NT2/D1 (cell line): Measurements from ENCODE around the gene RANBP17.

ENCODE experiments used
- DNase-seq: peaks from one replicate; pipeline ENCODE4 v3.0.0-alpha.2; 2011; ENCODE audit warnings: low read depth, low spot score
- H3K27me3 ChIP-seq: 2 replicates; pipeline ENCODE4 v1.6.0; 2011; ENCODE audit warnings: mild to moderate bottlenecking; ENCODE audit not compliant: insufficient read length, insufficient read depth
- H3K36me3 ChIP-seq: 2 replicates; pipeline ENCODE4 v1.6.1; 2011; ENCODE audit warnings: mild to moderate bottlenecking, low read length, mixed read lengths; ENCODE audit not compliant: insufficient read depth, insufficient read length
- H3K4me1 ChIP-seq: 2 replicates; pipeline ENCODE4 v1.5.1; 2011; ENCODE audit not compliant: insufficient read depth, insufficient read length
- H3K4me3 ChIP-seq: 2 replicates; pipeline ENCODE4 v1.5.1; 2011; ENCODE audit warnings: low read depth; ENCODE audit not compliant: insufficient read length
- H3K9ac ChIP-seq: 2 replicates; pipeline ENCODE4 v1.6.0; 2011; ENCODE audit warnings: low read depth; ENCODE audit not compliant: insufficient read length
- H3K9me3 ChIP-seq: 2 replicates; pipeline ENCODE4 v1.5.1; 2011; ENCODE audit warnings: mild to moderate bottlenecking, low read length; ENCODE audit not compliant: insufficient read depth
- SUZ12 ChIP-seq: IDR thresholded peaks from 2 replicates; pipeline ENCODE4 v1.6.1; 2011; ENCODE audit not compliant: insufficient read length, insufficient read depth; ENCODE audit errors: extremely low read depth
- YY1 ChIP-seq: IDR thresholded peaks from 2 replicates; pipeline ENCODE4 v1.6.1; 2011; ENCODE audit not compliant: insufficient read length, insufficient read depth
- ZNF274 ChIP-seq: IDR thresholded peaks from 2 replicates; pipeline ENCODE4 v1.6.1; 2011; ENCODE audit warnings: mild to moderate bottlenecking, low read depth, low read length

RANBP17 gene

GRCh38 chr5:171121638-171122037, 259.8 kb downstream of the RANBP17 start:
- no peaks in the 10 kb centered on the region for H3K4me1 ChIP-seq
- DNase-seq = no peak
- no peaks in the 10 kb centered on the region for H3K27me3 ChIP-seq
- TF ChIP-seq SUZ12 = no peak
- no peak for TF ChIP-seq YY1
- TF ChIP-seq ZNF274 = no peak
- H3K36me3 ChIP-seq = peaks cover 2% of the 10 kb centered on the region
- no peak overlapping the region for H3K4me3 ChIP-seq
- H3K9ac ChIP-seq = no peak overlapping the region
- H3K9me3 ChIP-seq = no peaks in the 10 kb centered on the region

GRCh38 chr5:171122372-171122771, 260.6 kb downstream of the RANBP17 start:
- no peak for TF ChIP-seq SUZ12
- TF ChIP-seq YY1 = no peak
- no peak for TF ChIP-seq ZNF274
- no peak overlapping the region for H3K9ac ChIP-seq
- peaks cover 2% of the 10 kb centered on the region for H3K36me3 ChIP-seq
- H3K4me3 ChIP-seq = no peak overlapping the region
- DNase-seq = no peak
- no peaks in the 10 kb centered on the region for H3K4me1 ChIP-seq
- H3K9me3 ChIP-seq = no peaks in the 10 kb centered on the region
- H3K27me3 ChIP-seq = no peaks in the 10 kb centered on the region

DNA sequence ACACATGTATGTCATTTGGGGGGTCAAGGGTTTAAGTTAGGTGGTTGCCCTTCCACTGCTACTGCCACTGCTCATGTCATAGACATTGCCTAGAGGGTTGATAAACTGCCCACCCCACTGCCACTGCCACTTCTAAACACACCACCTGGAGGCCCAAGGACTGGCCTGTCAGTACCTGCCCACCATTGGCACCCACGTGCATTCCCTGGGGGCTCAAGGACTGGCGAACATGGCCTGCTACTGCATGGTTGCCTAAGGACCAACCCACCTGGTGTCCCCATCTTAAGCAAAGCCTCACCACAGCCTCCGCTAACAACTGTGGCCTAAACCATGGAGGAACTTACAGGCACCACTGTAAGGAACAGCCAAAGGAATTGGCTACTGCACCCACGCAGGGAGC, 261.6 kb downstream of the RANBP17 start:
- H3K4me3 ChIP-seq = no peak overlapping the region
- H3K36me3 ChIP-seq = peaks cover 2% of the 10 kb centered on the region
- no peaks in the 10 kb centered on the region for H3K9me3 ChIP-seq
- TF ChIP-seq ZNF274 (no peak), SUZ12 (no peak), YY1 (no peak)
- H3K9ac ChIP-seq = no peak overlapping the region
- H3K4me1 ChIP-seq = no peaks in the 10 kb centered on the region
- no peaks in the 10 kb centered on the region for H3K27me3 ChIP-seq
- DNase-seq = no peak

- H3K36me3 ChIP-seq = peaks cover 2% of the 10 kb centered on the region
- no peak for TF ChIP-seq YY1
- no peaks in the 10 kb centered on the region for H3K27me3 ChIP-seq
- no peak overlapping the region for H3K9ac ChIP-seq
- H3K4me1 ChIP-seq = no peaks in the 10 kb centered on the region
- H3K4me3 ChIP-seq = no peak overlapping the region
- DNase-seq = no peak
- H3K9me3 ChIP-seq = no peaks in the 10 kb centered on the region
These were observed 265.5 kb downstream of the RANBP17 start for GRCh38 chr5:171127314-171127713.

DNA sequence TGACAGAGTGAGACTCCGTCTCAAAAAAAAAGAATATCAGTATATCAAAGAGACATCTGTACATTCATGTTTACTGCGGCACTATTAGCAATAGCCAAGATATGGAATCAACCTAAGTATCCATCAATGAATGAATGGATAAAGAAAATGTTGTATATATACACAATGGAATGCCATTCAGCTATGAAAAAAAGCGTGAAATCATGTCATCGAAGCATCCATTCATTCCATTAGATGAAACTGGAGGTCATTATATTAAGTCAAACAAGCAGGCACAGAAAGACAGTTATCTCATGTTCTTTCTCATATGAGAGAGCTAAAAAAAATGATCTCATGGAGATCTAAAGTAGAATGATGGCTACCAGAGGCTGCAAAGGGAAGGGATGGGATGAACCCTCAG, 266.3 kb downstream of the RANBP17 start:
- TF ChIP-seq ZNF274 (no peak), SUZ12 (no peak), YY1 (no peak)
- no peak overlapping the region for H3K4me3 ChIP-seq
- H3K9me3 ChIP-seq = no peaks in the 10 kb centered on the region
- H3K27me3 ChIP-seq = no peaks in the 10 kb centered on the region
- no peaks in the 10 kb centered on the region for H3K4me1 ChIP-seq
- H3K9ac ChIP-seq = no peak overlapping the region
- no peak for DNase-seq
- peaks cover 2% of the 10 kb centered on the region for H3K36me3 ChIP-seq

DNA sequence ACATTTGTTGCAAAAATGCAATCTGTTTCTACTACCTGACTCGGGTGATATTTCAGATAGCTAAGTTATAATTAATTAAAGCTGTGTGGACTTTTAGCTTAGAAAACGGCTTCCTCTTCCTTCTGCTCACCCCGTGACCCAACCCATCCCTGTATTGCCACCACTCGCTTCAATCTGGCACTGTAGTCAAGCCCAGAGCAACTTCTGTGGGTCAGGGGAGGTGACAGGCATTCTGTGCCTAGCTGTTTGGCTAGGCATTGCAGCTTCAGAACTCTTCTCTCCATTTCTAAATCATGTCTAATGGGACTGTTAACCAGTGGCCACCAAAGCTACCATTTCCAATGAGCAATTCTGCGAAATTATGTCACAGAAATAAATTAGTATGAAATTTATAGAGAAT, 267.5 kb downstream of the RANBP17 start:
- Histone ChIP-seq H3K9ac (no peak overlapping the region), H3K27me3 (no peaks in the 10 kb centered on the region), H3K4me1 (no peaks in the 10 kb centered on the region), H3K9me3 (no peaks in the 10 kb centered on the region), H3K36me3 (no peaks in the 10 kb centered on the region), H3K4me3 (no peak overlapping the region)
- TF ChIP-seq SUZ12 (no peak), YY1 (no peak), ZNF274 (no peak)
- no peak for DNase-seq

GRCh38 chr5:171131497-171131896, 269.7 kb downstream of the RANBP17 start:
- Histone ChIP-seq H3K9me3 (no peaks in the 10 kb centered on the region), H3K27me3 (no peaks in the 10 kb centered on the region), H3K4me3 (no peak overlapping the region), H3K9ac (no peak overlapping the region), H3K36me3 (no peaks in the 10 kb centered on the region), H3K4me1 (no peaks in the 10 kb centered on the region)
- no peak for DNase-seq
- TF ChIP-seq ZNF274 (no peak), YY1 (no peak), SUZ12 (no peak)

GRCh38 chr5:171137768-171138525, 276.1 kb downstream of the RANBP17 start:
- Histone ChIP-seq H3K9ac (no peak overlapping the region), H3K4me3 (no peak overlapping the region), H3K9me3 (no peaks in the 10 kb centered on the region), H3K4me1 (no peaks in the 10 kb centered on the region), H3K36me3 (no peaks in the 10 kb centered on the region), H3K27me3 (no peaks in the 10 kb centered on the region)
- TF ChIP-seq SUZ12 (no peak), YY1 (no peak), ZNF274 (no peak)
- no peak for DNase-seq
